ENCODE data around the gene DSG1.

DNA sequence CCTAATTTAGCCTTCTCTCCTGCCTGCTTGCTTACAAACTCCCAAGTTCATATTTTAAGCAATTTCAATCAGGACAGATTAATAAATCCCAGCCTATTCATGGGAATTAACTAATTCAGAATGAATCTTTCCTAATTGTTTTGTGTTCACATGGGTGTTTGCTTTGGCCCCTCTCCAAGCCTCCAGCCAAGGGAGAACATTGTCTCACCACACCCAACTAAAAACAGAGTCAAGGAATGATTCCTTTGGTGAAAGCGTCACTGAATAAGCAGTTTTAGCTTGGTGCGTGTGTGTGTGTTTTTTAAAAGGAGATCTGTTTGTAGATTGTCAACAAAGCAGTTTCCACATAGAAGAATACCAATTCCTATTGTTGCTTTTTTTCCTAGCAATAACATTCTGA, 43.0 kb upstream of the DSG1 start:
- TF ChIP-seq, protein P1, sequence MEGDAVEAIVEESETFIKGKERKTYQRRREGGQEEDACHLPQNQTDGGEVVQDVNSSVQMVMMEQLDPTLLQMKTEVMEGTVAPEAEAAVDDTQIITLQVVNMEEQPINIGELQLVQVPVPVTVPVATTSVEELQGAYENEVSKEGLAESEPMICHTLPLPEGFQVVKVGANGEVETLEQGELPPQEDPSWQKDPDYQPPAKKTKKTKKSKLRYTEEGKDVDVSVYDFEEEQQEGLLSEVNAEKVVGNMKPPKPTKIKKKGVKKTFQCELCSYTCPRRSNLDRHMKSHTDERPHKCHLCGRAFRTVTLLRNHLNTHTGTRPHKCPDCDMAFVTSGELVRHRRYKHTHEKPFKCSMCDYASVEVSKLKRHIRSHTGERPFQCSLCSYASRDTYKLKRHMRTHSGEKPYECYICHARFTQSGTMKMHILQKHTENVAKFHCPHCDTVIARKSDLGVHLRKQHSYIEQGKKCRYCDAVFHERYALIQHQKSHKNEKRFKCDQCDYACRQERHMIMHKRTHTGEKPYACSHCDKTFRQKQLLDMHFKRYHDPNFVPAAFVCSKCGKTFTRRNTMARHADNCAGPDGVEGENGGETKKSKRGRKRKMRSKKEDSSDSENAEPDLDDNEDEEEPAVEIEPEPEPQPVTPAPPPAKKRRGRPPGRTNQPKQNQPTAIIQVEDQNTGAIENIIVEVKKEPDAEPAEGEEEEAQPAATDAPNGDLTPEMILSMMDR (IDR thresholded peaks at IDR 0.05) = no peak
- TF ChIP-seq POLR2AphosphoS5 (IDR thresholded peaks at IDR 0.05) (peak; percentile 62), POLR2A (IDR thresholded peaks at IDR 0.05) (no peak)

Data from prostate gland (tissue), 2 donors.